Brain microvascular endothelial cell (primary cell): ENCODE data around the gene PIK3AP1.

Experiments
- DNase-seq: peaks from one replicate; pipeline ENCODE4 v3.0.0-alpha.2; 2020
- H3K27ac ChIP-seq: fragments of 250-450 bp; sonication (Bioruptor Pico); 2 replicates; pipeline ENCODE4 v1.5.1; 2020; ENCODE audit warnings: mild to moderate bottlenecking, moderate library complexity
- H3K27me3 ChIP-seq: fragments of 250-450 bp; sonication (Bioruptor Pico); replicated peaks from 2 replicates; pipeline ENCODE4 v1.5.1; 2020; ENCODE audit warnings: mild to moderate bottlenecking
- H3K36me3 ChIP-seq: fragments of 250-450 bp; sonication (Bioruptor Pico); replicated peaks from 2 replicates; pipeline ENCODE4 v1.5.1; 2020; ENCODE audit warnings: mild to moderate bottlenecking
- H3K4me3 ChIP-seq: 2 replicates; pipeline ENCODE4 v1.5.1; 2011; ENCODE audit warnings: low read depth, mild to moderate bottlenecking, control low read depth, low read length, moderate library complexity
- CTCF ChIP-seq: IDR thresholded peaks from 2 replicates; pipeline ENCODE4 v1.5.1; 2011; ENCODE audit warnings: low read depth, mild to moderate bottlenecking, moderate library complexity, low read length, control low read depth, inconsistent platforms; ENCODE audit errors: missing control alignments
- in situ Hi-C: cut with HindIII; loops from 2 replicates; pipeline ENCODE4 v1.10.0; 2017; ENCODE audit warnings: low sequenced_read_pairs, low pct_ligation_motif_present

Gene PIK3AP1

DNA sequence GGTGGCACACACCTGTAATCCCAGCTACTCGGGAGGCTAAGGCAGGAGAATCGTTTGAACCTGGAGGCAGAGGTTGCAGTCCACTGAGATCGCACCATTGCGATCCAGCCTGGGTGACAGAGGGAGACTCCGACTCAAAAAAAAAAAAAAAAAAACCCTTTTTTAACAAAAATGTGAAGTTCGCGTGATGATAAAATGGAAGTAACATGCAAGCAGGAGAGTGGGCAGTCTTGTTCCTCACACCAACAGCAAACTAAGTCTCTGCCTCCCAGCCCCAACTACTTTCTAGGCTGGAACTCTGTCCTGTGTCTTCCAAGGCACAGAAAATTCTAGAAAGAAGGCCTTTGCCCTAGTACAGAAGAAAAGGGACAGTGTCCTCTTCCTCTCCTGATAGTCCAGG, 11.3 kb downstream of the PIK3AP1 start:
- H3K36me3 ChIP-seq: no peaks in the 10 kb centered on the region
- in situ Hi-C loops: no loop called here
- no peak for DNase-seq
- TF ChIP-seq CTCF: no peak
- H3K4me3 ChIP-seq: no peak overlapping the region
- no peaks in the 10 kb centered on the region for H3K27me3 ChIP-seq
- no peak overlapping the region for H3K27ac ChIP-seq

- H3K27me3 ChIP-seq: no peaks in the 10 kb centered on the region
- in situ Hi-C loops: no loop called here
- H3K36me3 ChIP-seq: no peaks in the 10 kb centered on the region
- no peak overlapping the region for H3K27ac ChIP-seq
- TF ChIP-seq CTCF: no peak
- H3K4me3 ChIP-seq: no peak overlapping the region
- DNase-seq: no peak
Measured at GRCh38 chr10:96708456-96708855, 11.9 kb downstream of the PIK3AP1 start.

- Histone ChIP-seq H3K27me3 (no peaks in the 10 kb centered on the region), H3K27ac (no peak overlapping the region), H3K4me3 (no peak overlapping the region), H3K36me3 (no peaks in the 10 kb centered on the region)
- DNase-seq: no peak
- in situ Hi-C loops: no loop called here
- no peak for TF ChIP-seq CTCF
Measured at GRCh38 chr10:96706331-96706853, 13.9 kb downstream of the PIK3AP1 start.

DNA sequence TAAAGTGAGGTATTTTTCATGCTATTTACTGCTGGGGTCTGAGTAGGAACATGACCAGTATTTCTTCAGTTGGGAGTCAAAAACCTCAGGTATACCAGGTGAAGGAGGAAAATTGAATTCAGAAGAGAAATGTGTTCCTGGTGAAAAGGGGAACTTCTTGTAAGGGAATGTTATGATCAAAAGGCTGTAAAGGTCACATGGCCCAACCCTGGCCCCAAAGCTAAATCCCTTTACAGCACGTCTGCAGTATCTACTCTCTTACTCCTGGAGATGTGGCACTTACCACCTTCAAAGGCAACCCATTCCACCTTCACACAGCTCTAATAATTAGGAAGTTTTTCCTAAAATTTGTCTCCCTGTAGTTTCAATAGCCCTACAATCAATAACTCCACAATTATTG, 15.2 kb downstream of the PIK3AP1 start:
- in situ Hi-C loops: no loop called here
- H3K36me3 ChIP-seq: no peaks in the 10 kb centered on the region
- H3K27ac ChIP-seq: no peak overlapping the region
- H3K27me3 ChIP-seq: no peaks in the 10 kb centered on the region
- no peak overlapping the region for H3K4me3 ChIP-seq
- TF ChIP-seq CTCF: no peak
- DNase-seq: no peak

- Histone ChIP-seq H3K4me3 (no peak overlapping the region), H3K27me3 (no peaks in the 10 kb centered on the region), H3K36me3 (no peaks in the 10 kb centered on the region), H3K27ac (no peak overlapping the region)
- TF ChIP-seq CTCF: no peak
- in situ Hi-C loops: no loop called here
- no peak for DNase-seq
Measured at GRCh38 chr10:96704563-96704962, 15.8 kb downstream of the PIK3AP1 start.

DNA sequence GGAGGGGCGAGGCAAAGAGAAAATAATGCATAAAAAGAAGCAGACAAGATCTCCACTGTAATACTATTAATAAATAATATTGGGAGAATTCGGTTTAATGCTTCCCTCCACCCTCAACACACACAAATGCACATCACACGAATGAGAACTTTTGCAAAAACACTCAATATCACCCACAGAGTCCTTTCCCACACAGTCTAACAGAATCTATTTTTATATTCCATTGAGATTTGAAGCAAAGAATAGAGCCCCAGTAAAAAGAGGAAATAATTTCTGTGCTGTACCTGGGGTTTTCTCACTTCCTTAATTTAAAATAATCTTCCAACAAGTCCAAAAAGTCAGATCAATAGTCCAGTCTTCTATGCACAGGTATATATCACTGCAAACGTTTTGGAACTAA, 17.0 kb downstream of the PIK3AP1 start:
- TF ChIP-seq CTCF: no peak
- H3K36me3 ChIP-seq: no peaks in the 10 kb centered on the region
- DNase-seq: no peak
- no peak overlapping the region for H3K27ac ChIP-seq
- no peaks in the 10 kb centered on the region for H3K27me3 ChIP-seq
- H3K4me3 ChIP-seq: no peak overlapping the region
- in situ Hi-C loops: no loop called here
